GM19238 (cell line): ENCODE measurements around the gene TMPRSS4.

Source experiments
- DNase-seq: peaks from one replicate; pipeline ENCODE4 v3.0.0; 2011; ENCODE audit warnings: low spot score; ENCODE audit not compliant: insufficient read length

Gene TMPRSS4

GRCh38 chr11:118152552-118153471 is 75.9 kb downstream of the TMPRSS4 start, which contains the start of gene SCN4B:
TSS of gene SCN4B (minus strand) at chr11:118152823. CDS start at chr11:118152673, 150 bp downstream.
- DNase-seq = no peak

DNA sequence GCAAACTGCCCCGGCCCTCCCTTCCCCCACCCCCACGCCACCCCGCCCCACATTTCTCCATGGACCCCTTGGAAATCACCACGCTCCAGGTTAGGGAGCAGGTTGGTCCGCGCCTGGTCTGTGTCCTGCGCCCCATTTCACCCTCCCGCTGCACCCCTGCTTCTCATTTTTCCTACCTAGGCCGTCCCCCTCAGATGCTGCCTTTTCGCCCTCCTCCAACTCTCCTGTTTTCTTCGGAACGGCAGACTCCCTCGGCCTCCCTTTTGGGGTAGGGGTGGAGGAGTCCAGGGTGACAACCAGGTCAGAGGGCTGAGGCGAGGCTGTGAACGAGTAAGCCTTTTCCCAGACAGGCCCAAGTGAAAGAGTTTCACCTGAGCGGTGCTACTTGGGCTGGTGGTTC is 76.6 kb downstream of the TMPRSS4 start:
- no peak for DNase-seq

DNA sequence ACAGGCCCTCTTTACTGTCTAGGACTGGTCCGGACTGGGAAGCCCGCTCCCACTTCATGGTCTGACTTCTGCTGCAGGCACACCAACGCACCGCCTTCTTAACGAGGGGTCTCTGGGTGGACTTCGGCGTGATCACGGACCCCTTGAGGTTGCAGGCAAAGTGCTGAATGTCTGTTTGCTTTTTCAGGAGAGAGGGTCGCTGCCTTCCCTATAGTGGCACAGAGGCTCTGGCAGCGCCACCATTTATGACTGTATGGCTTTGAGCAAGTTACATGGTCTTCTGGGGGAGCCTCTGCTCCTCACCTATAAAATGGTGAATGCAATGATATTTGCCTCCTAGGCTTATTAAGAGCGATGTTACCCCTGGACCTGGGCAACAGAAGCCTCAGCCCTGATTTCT is 77.1 kb downstream of the TMPRSS4 start:
- DNase-seq = no peak

GRCh38 chr11:118154641-118155040 is 77.8 kb downstream of the TMPRSS4 start:
- no peak for DNase-seq

DNA sequence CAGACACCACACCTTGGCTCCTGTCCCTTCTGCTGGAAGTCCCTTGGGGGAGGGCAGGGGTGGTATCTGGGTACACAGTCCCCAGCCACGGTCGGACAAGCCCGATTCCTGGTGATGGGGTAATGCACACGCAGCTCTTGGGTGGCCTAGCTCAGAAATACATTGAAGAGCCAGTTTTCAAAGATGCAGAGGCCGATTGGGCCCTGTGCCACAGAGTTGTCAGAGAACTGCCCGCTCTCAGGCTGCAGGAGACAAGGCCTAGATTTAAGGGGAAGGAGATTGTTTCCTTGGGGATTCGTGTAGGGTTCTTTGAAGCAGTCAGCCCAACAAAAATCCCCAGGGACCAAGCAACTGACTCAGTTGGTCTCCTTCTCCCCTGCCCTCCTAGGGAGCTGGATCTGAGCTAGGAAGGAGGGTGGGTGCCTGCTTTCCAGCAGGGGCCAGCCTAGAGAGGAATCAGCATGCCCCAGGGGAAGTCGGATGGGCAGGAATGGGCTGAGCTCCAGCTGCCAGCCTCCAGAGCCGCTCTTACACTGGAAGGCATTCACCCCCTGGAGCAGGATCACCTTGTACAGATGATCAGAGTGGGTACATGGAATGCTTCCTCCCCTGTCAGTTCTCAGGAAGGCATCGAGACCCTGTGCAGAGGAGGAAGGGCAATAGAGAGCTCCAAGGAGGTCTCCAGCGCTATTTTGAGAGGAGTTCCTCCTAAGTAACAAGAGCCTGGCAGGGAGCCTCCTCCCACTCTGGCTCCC is 79.1 kb downstream of the TMPRSS4 start:
- DNase-seq = no peak

DNA sequence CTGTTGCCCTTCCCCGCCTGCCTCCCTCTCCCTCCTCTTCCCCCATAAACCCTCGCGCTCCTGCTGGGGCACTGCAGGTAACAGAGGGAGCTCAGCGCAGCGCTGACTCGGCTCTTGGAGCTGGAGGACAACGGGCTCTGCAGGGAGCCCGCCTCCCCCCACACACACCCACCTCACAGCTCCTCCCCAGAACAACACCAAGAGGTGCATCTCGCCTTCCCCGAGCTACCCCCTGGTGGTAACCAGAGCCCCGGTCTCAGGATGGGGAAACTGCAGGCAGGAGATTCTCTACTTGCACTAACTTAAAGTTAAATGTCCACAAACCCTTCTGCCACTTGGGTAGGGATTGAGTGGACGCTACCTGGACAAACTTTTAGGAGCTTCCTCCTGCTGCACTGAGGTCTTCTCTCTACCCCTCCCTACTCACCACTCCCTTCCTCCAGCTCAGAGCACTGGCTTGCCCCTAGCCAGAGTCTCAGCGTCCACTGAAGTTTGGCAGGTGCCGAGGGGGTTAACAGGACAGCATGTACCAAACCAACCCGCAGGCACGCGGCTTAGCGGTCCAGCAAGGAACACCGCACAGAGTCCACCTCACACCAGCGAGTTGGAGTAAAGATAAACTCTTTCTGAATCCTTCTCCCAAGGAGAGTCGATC is 79.8 kb downstream of the TMPRSS4 start:
- DNase-seq = no peak

DNA sequence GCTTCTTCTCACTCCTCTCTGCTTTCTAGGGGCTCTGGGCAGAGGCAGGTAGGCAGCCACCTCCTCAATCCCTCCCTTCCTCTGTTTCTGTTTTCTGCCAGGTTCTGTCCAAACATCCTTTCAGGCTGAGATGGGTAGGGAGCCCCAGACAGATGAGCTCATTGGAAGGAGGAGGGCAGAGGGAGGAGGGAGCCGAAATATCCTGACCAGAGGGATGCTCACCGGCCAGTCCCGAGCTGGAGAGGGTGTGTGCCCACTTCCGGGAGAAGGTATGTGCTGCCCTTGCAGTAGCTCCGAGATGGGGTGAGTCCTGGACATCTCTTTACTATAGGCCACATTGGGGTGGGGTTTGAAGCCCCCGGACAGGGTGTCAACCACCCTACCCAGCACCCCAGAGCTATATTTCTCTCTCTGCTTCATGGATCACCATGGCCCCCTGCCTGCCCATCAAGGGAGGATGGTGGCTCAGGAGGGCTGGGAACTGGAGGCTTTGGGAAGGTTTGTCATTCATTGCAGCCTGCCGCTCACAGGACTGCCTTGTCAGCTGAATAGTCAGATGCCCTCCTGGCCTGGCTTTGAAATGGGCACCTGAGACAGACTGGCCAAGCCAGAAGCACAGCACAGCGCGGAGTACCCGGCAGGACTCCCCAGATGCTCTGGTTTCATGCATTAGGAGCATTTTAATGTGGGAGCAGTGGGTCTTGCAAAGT is 80.5 kb downstream of the TMPRSS4 start:
- no peak for DNase-seq

- DNase-seq = no peak
These were observed 84.9 kb downstream of the TMPRSS4 start for GRCh38 chr11:118161786-118162185.

DNA sequence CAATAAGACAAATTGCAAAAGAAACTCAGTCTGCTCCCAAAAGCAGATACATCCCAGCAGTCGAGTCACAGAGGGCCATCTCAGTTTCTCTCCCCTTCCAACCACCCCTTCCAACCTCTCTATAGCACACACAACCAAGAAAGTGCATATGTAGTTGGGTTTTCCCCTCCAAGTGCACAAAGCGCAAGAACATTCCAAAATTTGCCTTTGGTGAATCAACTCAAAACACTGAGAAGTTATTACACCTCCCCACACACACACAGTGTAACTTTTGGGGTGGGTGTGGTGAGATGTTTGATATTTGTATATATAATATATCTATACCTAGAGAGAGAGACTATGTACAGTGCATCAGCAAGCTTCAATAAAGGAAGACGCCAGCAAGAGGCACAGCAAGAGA is 86.0 kb downstream of the TMPRSS4 start:
- DNase-seq = no peak

DNA sequence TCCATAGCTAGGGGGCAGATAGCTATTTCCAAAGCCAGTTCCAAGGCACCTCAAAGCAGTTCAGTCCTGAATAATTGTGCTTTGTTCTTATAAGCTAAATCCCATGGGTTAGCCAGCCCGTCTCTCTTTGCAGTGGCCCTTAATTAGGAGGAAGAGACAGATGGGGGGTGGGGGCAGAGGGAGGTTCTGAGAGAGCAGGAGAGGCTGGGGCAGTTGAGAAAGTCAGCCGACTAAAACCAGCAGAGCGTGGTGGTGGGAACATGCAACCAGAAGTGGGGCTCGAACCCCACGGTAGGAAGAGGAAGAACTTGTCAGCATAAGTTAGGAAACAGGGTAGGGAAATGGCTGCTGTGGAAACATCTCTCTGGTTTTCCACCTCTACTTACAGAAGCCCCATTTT is 86.6 kb downstream of the TMPRSS4 start:
- DNase-seq = no peak

DNA sequence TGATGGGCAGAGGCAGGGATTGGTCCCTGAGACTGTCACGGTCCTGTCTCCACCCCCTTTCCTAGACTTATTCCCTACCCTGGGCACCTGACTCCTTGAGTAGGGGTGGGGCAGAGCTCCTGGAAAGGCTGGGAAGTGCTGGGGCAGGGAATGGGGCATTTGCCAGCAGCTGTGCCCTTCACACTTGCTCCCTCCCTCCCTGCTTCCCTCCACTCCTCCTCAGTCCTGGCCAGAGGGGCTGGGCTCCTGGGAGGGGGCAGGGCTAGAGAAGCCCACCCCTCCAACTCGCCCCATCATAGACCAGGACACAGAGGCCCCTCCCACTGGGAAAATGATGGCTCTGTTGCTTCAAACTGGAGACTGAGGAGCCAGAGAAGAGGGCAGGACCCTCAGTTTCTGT is 88.0 kb downstream of the TMPRSS4 start:
- no peak for DNase-seq

- DNase-seq = no peak
These were observed 89.8 kb downstream of the TMPRSS4 start for GRCh38 chr11:118166641-118167040.

- DNase-seq = no peak
These were observed 90.4 kb downstream of the TMPRSS4 start for GRCh38 chr11:118167253-118167652.

DNA sequence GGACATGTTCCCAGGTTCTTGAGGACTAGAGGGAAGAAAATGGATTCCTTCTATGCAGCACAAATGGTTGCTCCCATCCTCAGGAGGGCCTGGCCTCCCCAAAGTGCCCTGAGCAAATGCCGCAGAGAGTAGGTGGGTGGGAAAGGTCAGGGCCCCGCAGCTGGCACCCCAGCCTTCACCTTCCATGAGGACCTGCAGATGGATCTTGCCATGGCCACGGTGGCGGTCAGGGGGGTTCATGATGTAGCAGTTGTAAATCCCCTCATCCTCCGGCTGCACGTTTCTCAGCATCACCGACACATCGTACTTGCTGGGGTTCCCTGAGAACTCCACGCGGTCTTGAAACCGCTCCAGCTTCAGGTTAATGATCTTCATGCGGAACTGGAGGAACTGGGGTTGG is 91.0 kb downstream of the TMPRSS4 start:
- no peak for DNase-seq

- DNase-seq = no peak
These were observed 91.4 kb downstream of the TMPRSS4 start for GRCh38 chr11:118168316-118168715.

- DNase-seq = no peak
These were observed 91.9 kb downstream of the TMPRSS4 start for GRCh38 chr11:118168751-118169150.

DNA sequence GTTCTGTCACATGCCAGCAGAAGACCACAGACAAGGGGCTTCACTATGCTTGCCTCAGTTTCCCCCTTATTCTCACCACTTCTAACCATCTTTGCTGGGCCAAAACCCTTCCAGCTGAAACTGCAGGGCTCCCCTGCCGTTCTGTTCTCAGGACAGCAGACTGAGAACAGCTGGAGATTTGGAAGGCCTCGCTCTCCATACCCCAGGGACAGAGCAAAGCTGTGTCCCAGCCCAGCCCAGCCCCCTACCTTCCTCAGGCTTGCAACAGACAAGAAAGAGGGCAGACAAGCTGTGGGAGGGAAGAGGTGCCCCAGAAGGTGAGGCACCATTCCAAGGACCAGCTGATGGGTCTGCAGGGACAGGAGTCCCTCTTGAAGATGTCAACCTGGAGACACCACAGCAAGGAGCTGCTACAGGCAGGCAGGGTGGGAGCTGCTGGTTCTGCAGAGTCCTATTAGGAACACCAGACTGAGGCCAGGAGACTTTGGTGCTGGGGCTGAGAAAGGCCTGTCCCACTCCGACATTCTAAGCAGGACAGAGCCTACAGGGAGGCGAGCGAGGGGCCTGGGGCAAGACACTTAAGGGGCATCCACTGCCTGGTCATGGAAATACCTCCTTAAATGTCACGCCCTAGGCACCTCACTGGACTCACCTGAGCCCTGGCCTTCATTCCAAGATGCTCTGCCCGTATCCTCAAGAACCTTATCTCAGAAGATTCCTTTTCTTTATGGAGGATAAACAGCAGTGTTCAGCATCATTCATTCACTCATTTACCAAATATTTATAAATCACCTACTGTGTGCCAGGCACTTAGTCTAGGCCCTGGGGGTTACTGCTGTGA is 92.6 kb downstream of the TMPRSS4 start:
- no peak for DNase-seq

- DNase-seq = no peak
These were observed 93.4 kb downstream of the TMPRSS4 start for GRCh38 chr11:118170231-118170630.

- no peak for DNase-seq
These were observed 94.0 kb downstream of the TMPRSS4 start for GRCh38 chr11:118170882-118171268.
